Cardiac fibroblast (primary cell): ENCODE data around the gene EYS.

Experiments used
- DNase-seq, 2 donors: peaks; one replicate each; pipeline versions ENCODE4 v3.0.0 to v3.0.0-alpha.2; 2010; ENCODE audit warnings: low read depth in 2 of 2
- H3K4me3 ChIP-seq, 2 donors: replicated peaks in 1 of 2; 1 replicate in 1 of 2; 2 replicates in 1 of 2; pipeline ENCODE4 v1.5.1; 2011; ENCODE audit warnings: low read depth in 2 of 2, low read length in 2 of 2, mild to moderate bottlenecking in 2 of 2, moderate library complexity in 1 of 2
- TF ChIP-seq, protein P1 (sequence below): IDR thresholded peaks from one replicate; pipeline ENCODE4 v1.5.1; 2011; ENCODE audit warnings: low read depth, mild to moderate bottlenecking, low read length, inconsistent platforms

The EYS gene

DNA sequence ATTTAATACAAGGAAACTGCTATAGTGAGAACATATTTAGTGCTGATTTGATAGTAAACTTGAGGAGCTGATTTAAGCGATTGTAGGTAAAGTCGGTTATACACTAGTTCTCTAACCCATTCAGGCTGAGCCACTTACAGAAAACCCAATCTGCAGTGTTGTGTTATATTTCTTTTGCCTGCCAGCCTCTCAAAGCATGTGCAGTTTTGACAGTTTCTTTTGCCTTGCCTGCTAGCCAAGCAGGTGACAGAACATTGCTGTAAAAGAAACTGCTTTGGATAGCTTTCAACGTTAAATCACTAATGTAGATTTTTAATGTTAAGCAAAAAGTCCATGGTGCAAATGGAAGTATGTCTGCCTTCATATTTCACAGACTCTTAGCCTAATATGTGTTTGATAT is 982.9 kb downstream of the EYS start:
- DNase-seq: no peak
- TF ChIP-seq, protein P1, sequence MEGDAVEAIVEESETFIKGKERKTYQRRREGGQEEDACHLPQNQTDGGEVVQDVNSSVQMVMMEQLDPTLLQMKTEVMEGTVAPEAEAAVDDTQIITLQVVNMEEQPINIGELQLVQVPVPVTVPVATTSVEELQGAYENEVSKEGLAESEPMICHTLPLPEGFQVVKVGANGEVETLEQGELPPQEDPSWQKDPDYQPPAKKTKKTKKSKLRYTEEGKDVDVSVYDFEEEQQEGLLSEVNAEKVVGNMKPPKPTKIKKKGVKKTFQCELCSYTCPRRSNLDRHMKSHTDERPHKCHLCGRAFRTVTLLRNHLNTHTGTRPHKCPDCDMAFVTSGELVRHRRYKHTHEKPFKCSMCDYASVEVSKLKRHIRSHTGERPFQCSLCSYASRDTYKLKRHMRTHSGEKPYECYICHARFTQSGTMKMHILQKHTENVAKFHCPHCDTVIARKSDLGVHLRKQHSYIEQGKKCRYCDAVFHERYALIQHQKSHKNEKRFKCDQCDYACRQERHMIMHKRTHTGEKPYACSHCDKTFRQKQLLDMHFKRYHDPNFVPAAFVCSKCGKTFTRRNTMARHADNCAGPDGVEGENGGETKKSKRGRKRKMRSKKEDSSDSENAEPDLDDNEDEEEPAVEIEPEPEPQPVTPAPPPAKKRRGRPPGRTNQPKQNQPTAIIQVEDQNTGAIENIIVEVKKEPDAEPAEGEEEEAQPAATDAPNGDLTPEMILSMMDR: no peak
- H3K4me3 ChIP-seq: no peak overlapping the region

DNA sequence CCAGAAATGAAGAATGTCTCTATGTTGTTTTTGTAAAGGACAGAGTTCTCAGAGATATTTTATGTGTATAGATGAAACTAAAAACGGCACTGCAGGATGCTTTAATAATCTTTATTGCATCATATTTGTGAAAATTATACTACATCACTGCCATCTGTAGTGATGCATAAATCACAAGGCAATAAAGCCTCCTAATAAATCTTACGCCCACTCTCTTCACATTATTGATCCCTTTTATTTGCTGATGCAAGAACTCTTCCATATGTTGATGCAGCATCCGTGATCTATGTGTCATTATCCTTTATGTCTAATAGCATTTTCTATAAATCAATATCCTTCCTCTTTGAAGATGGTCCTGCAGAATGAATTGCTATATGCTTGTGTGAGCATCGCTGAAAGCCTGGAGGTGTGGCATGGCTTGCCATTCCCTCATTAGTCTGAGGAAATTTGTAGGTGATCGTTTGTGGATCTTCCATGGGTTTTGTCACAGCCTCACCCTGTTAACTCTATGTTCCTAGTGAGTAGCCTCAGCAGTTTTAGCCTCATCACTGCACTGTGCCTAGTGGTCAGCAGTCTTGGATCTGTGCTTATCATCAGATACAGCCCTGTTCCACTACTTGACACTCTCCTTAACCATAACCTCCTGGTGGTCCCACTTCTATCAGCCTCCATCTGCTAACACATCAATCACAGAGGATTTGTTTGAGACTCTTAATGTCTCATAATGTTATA is 983.5 kb downstream of the EYS start:
- no peak overlapping the region for H3K4me3 ChIP-seq
- TF ChIP-seq, protein P1: no peak
- no peak for DNase-seq

DNA sequence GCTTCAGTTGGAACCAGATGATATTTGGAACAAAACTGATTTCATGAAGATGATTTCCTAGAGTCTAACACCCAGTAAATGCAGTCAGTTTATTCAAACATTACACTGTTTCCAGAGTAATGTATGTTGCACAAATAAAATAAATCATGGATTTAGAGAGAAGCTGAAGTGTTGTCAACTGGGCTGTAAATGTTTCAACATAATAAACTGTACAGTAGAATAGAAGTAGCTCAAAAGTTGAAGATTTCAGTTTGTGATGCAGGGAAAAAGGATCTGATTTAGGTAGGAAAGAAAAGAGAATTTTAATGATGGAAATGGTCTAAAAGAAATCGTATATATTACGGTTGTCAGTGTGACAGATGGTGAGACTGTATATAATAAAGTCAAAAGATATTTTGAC is 985.2 kb downstream of the EYS start:
- TF ChIP-seq, protein P1: no peak
- DNase-seq: no peak
- no peak overlapping the region for H3K4me3 ChIP-seq

DNA sequence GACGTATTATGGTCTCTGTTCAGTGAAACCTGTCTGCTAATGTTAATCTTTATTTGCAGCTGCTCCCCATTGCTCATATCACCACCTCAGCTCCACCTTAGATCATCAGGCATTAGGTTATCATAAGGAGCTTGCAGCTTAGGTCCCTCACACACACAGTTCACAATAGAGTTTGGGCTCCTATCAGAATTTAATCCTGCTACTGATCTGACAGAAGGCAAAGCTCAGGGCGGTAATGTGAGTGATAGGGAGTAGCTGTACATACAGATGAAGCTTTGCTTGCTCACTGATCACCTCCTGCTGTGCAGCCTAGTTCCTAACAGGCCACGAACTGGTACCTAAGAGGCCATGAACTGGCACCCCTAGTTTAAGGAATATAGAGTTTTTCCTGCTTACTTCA is 989.7 kb downstream of the EYS start:
- no peak overlapping the region for H3K4me3 ChIP-seq
- TF ChIP-seq, protein P1: no peak
- no peak for DNase-seq

DNA sequence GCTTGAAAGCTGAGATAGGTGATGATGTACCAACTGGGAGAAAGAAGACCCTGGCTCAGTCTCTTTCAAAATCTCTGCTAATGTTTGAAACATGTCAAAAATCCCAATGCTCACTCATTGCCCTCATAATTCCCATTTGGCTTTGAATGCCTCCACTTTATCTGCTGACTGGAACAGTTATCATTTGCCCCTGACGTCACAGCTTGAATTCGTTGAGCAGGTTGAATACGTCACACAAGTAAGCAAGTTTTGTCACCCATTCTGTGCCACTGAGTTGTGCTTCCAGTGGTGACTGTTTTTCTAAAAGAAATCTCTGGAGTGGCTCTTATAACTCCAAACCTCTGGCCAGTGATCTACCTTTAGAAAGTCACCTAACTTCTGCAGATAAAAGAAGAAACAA is 991.4 kb downstream of the EYS start:
- no peak overlapping the region for H3K4me3 ChIP-seq
- no peak for DNase-seq
- TF ChIP-seq, protein P1: no peak

DNA sequence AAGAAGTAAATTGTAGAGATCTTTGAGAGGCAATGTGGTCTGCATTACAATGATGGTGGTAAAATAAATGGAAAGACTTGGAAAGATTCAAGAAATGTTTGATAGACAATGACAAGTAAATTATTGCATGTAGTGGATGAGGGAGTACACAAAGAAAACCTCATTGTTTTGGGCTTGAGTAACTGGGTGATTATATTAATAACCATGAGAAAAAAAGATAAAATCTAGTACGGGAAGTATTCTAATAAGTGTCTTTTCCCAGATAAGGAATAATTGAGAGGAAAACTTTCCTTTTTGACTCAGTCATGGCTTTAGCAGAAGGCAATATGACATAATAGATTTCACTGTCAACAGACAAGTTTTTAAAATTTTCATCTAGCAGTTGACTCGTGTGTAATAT is 993.0 kb downstream of the EYS start:
- no peak overlapping the region for H3K4me3 ChIP-seq
- TF ChIP-seq, protein P1: no peak
- DNase-seq: no peak

DNA sequence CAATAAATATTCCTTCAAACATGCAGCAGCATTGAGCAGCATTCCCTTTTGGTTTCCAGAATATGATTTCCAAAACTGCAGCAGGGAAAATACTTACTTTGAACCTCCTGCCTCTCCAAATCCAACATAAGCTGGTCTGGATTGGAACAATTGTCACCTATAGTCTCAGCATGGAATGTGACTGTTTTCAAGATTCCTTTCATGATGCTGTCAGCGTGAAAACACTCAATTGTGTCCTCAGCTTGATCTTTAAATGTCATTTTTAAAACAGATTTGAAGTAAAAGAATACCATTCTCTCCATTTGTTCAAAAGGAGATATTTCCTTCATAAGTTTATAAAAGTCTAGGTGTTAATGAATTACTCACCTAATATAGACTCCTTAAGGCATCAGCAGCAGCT is 993.9 kb downstream of the EYS start:
- TF ChIP-seq, protein P1: no peak
- H3K4me3 ChIP-seq: no peak overlapping the region

More for the DNA sequence above, 993.9 kb downstream of the EYS start:
- no peak for DNase-seq
